Right atrium auricular region (tissue), 2 donors: ENCODE results near the gene PLD4. TPM values are rescaled to one million over a fixed set of nuclear protein-coding genes. Genes with fewer than 3 reads are reported as not detected.
"Not testable (repeated sequence)": the region's sequence is repeated elsewhere in the genome, so short reads cannot be mapped to it uniquely, and the experiment has no call there.

Source experiments
- DNase-seq: peaks from one replicate; pipeline ENCODE4 v3.0.0-alpha.2; 2019; ENCODE audit warnings: low spot score
- H3K27ac ChIP-seq, 2 donors: fragments of 200-600 bp; sonication (generic); 1 replicate in 1 of 2; 2 replicates in 1 of 2; pipeline ENCODE4 v1.5.1; 2016 to 2019
- H3K27me3 ChIP-seq, 2 donors: fragments of 200-600 bp; sonication (generic); one replicate each; pipeline versions ENCODE4 v1.5.1 to v1.6.0; 2017 to 2019
- H3K36me3 ChIP-seq: fragments of 200-600 bp; sonication (generic); one replicate; pipeline ENCODE4 v1.5.1; 2016
- H3K4me1 ChIP-seq, 2 donors: fragments of 200-600 bp; sonication (generic); one replicate each; pipeline versions ENCODE4 v1.5.1 to v1.6.0; 2017 to 2019
- H3K4me3 ChIP-seq, 2 donors: fragments of 200-600 bp; sonication (generic); 1 replicate in 1 of 2; 2 replicates in 1 of 2; pipeline ENCODE4 v1.5.1; 2017 to 2019; ENCODE audit warnings: mild to moderate bottlenecking in 1 of 2, moderate library complexity in 1 of 2
- H3K9me3 ChIP-seq, 2 donors: fragments of 200-600 bp; sonication (generic); one replicate each; pipeline ENCODE4 v1.5.1; 2019
- total RNA-seq, 2 donors: library from RNA; depleted of rRNA; stranded (reverse); fragments of >200 nt; gene quantifications; one replicate each; pipeline ENCODE4 v1.1.0, GENCODE V29; 2016
- TF ChIP-seq, protein P1 (sequence below), 2 donors: fragments of 200-600 bp; sonication (generic); IDR thresholded peaks; one replicate each; pipeline ENCODE4 v1.5.1; 2019; ENCODE audit warnings: antibody characterized with exemption in 2 of 2

PLD4 gene
- total RNA-seq, 2 donors from 2014 or later = 0.08 TPM; not detected in 1

DNA sequence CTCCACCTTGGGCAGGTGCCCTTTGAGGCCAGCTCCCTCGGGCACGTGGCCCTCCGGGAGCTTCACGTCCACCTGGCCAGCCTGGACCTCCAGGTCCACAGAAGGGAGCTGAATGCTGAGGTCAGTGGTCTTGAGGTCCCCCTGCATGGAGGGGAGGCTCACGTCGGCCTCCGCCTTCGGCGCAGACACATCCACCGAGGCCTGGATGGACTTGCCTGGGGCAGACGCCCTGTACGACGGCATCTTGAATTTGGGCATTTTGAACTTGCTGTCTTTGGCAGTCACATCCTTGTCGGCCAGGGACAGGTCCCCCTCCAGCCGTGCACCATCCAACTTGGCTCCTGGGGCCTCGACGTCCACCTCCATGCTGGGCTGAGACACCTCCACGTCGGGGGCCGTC is 20.6 kb downstream of the PLD4 start:
- not testable (repeated sequence) for DNase-seq, H3K9me3 ChIP-seq, H3K27me3 ChIP-seq, H3K36me3 ChIP-seq, H3K27ac ChIP-seq, H3K4me3 ChIP-seq, H3K4me1 ChIP-seq

DNA sequence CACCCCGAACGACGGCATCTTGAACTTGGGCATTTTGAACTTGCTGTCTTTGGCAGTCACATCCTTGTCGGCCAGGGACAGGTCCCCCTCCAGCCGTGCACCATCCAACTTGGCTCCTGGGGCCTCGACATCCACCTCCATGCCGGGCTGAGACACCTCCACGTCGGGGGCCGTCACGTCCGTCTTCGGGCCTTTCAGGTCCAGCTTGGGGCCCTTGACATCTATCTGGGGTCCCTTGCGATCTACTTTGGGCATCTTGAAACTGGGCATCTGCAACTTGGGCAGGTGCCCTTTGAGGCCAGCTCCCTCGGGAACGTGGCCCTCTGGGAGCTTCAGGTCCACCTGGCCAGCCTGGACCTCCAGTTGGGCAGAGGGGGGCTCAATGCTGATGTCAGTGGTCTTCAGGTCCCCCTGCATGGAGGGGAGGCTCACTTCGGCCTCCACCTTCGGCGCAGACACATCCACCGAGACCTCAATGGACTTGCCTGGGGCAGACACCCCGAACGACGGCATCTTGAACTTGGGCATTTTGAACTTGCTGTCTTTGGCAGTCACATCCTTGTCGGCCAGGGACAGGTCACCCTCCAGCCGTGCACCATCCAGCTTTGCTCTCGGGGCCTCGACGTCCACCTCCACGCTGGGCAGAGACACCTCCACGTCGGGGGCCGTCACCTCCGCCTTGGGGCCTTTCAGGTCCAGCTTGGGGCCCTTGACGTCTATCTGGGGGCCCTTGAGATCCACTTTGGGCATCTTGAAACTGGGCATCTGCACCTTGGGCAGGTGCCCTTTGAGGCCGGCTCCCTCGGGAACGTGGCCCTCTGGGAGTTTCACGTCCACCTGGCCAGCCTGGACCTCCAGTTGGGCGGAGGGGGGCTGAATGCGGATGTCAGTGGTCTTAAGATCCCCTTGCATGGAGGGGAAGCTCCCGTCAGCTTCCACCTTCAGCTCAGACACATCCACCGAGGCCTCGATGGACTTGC is 21.6 kb downstream of the PLD4 start:
- H3K4me3 ChIP-seq, H3K4me1 ChIP-seq, DNase-seq, H3K36me3 ChIP-seq, H3K9me3 ChIP-seq, H3K27ac ChIP-seq, H3K27me3 ChIP-seq: not testable (repeated sequence)

DNA sequence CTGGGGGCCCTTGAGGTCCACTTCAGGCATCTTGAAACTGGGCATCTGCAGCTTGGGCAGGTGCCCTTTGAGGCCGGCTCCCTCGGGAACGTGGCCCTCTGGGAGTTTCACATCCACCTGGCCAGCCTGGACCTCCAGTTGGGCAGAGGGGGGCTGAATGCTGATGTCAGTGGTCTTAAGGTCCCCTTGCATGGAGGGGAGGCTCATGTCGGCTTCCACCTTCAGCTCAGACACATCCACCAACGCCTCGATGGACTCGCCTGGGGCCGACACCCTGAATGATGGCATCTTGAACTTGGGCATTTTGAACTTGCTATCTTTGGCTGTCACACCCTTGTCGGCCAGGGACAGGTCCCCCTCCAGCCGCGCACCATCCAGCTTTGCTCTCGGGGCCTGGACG is 22.5 kb downstream of the PLD4 start:
- not testable (repeated sequence) for H3K4me1 ChIP-seq, H3K36me3 ChIP-seq, H3K4me3 ChIP-seq, DNase-seq, H3K27ac ChIP-seq, H3K9me3 ChIP-seq, H3K27me3 ChIP-seq

DNA sequence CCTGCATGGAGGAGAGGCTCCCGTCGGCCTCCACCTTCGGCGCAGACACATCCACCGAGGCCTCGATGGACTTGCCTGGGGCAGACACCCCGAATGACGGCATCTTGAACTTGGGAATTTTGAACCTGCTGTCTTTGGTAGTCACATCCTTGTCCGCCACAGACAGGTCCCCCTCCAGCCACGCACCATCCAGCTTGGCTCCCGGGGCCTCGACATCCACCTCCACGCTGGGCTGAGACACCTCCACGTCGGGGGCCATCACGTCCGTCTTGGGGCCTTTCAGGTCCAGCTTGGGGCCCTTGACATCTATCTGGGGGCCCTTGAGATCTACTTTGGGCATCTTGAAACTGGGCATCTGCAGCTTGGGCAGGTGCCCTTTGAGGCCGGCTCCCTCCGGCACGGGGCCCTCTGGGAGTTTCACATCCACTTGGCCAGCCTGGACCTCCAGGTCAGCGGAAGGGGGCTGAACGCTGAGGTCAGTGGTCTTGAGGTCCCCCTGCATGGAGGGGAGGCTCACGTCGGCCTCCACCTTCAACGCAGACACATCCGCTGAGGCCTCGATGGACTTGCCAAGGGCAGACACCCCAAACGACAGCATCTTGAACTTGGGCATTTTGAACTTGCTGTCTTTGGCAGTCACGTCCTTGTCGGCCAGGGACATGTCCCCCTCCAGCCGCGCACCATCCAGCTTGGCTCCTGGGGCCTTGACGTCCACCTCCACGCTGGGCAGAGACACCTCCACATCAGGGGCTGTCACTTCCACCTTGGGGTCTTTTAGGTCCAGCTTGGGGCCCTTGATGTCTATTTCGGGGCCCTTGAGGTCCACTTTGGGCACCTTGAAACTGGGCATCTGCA is 23.4 kb downstream of the PLD4 start:
- not testable (repeated sequence) for H3K27ac ChIP-seq, H3K4me3 ChIP-seq, H3K36me3 ChIP-seq, H3K9me3 ChIP-seq, H3K4me1 ChIP-seq, H3K27me3 ChIP-seq, DNase-seq

DNA sequence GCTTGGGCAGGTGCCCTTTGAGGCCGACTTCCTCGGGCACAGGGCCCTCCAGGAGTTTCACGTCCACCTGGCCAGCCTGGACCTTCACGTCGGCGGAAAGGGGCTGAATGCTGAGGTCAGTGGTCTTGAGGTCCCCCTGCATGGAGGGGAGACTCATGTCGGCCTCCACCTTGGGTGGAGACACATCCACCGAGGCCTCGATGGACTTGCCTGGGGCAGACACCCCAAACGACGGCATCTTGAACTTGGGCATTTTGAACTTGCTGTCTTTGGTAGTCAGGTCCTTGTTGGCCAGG is 24.0 kb downstream of the PLD4 start:
- no peak for DNase-seq
- H3K27me3 ChIP-seq = no peaks in the 10 kb centered on the region
- TF ChIP-seq, protein P1, sequence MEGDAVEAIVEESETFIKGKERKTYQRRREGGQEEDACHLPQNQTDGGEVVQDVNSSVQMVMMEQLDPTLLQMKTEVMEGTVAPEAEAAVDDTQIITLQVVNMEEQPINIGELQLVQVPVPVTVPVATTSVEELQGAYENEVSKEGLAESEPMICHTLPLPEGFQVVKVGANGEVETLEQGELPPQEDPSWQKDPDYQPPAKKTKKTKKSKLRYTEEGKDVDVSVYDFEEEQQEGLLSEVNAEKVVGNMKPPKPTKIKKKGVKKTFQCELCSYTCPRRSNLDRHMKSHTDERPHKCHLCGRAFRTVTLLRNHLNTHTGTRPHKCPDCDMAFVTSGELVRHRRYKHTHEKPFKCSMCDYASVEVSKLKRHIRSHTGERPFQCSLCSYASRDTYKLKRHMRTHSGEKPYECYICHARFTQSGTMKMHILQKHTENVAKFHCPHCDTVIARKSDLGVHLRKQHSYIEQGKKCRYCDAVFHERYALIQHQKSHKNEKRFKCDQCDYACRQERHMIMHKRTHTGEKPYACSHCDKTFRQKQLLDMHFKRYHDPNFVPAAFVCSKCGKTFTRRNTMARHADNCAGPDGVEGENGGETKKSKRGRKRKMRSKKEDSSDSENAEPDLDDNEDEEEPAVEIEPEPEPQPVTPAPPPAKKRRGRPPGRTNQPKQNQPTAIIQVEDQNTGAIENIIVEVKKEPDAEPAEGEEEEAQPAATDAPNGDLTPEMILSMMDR (IDR thresholded peaks at IDR 0.05) = no peak
- no peaks in the 10 kb centered on the region for H3K36me3 ChIP-seq
- H3K27ac ChIP-seq = no peak overlapping the region
- no peaks in the 10 kb centered on the region for H3K4me1 ChIP-seq
- H3K4me3 ChIP-seq = no peak overlapping the region
- no peaks in the 10 kb centered on the region for H3K9me3 ChIP-seq

DNA sequence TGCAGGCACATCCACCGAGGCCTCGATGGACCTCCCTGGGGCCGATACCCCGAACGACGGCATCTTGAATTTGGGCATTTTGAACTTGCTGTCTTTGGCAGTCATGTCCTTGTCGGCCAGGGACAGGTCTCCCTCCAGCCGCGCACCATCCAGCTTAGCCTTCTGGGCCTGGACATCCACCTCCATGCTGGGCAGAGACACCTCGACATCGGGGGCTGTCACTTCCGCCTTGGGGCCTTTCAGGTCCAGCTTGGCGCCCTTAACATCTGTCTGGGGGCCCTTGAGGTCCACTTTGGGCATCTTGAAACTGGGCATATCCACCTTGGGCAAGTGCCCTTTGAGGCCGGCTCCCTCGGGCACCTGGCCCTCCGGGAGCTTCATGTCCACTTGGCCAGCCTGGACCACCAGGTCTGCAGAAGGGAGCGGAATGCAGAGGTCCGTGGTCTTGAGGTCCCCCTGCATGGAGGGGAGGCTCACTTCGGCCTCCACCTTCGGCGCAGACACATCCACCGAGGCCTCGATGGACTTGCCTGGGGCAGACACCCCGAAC is 24.8 kb downstream of the PLD4 start:
- H3K4me3 ChIP-seq, H3K9me3 ChIP-seq, H3K27me3 ChIP-seq, H3K27ac ChIP-seq, DNase-seq, H3K4me1 ChIP-seq, H3K36me3 ChIP-seq: not testable (repeated sequence)

DNA sequence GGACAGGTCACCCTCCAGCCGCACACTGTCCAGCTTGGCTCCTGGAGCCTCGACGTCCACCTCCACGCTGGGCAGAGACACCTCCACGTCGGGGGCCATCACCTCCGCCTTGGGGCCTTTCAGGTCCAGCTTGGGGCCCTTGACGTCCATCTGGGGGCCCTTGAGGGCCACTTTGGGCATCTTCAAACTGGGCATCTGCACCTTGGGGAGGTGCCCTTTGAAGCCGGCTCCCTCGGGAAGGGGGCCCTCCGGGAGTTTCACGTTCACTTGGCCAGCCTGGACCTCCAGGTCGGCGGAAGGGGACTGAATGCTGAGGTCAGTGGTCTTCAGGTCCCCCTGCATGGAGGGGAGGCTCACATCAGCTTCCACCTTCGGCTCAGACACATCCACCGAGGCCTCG is 25.3 kb downstream of the PLD4 start:
- Histone ChIP-seq H3K4me1 (no peaks in the 10 kb centered on the region), H3K9me3 (no peaks in the 10 kb centered on the region), H3K36me3 (no peaks in the 10 kb centered on the region), H3K27ac (no peak overlapping the region), H3K27me3 (no peaks in the 10 kb centered on the region), H3K4me3 (no peak overlapping the region)
- TF ChIP-seq, protein P1 (IDR thresholded peaks at IDR 0.05) = no peak
- DNase-seq = no peak

DNA sequence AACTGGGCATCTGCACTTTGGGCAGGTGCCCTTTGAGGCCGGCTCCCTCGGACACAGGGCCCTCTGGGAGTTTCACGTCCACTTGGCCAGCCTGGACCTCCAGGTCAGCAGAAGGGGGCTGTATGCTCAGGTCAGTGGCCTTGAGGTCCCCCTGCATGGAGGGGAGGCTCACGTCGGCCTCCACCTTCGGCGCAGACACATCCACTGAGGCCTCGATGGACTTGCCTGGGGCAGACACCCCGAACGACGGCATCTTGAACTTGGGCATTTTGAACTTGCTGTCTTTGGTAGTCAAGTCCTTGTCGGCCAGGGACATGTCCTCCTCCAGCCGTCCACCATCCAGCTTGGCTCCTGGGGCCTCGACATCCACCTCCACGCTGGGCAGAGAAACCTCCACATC is 26.0 kb downstream of the PLD4 start:
- not testable (repeated sequence) for H3K9me3 ChIP-seq, H3K27ac ChIP-seq, H3K27me3 ChIP-seq, DNase-seq, H3K4me3 ChIP-seq, H3K4me1 ChIP-seq, H3K36me3 ChIP-seq

DNA sequence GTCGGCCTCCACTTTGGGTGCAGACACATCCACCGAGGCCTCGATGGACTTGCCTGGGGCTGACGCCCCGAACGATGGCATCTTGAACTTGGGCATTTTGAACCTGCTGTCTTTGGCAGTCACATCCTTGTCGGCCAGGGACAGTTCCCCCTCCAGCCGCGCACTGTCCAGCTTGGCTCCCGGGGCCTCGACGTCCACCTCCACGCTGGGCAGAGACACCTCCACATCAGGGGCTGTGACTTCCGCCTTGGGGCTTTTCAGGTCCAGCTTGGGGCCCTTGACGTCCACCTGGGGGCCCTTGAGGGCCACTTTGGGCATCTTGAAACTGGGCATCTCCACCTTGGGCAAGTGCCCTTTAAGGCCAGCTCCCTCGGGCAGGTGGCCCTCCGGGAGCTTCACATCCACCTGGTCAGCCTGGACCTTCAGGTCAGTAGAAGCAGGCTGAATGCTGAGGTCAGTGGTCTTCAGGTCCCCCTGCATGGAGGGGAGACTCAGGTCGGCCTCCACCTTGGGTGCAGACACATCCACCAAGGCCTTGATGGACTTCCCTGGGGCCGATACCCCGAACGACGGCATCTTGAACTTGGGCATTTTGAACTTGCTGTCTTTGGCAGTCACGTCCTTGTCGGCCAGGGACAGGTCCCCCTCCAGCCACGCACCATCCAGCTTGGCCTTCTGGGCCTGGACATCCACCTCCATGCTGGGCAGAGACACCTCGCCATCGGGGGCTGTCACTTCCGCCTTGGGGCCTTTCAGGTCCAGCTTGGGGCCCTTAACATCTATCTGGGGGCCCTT is 27.4 kb downstream of the PLD4 start:
- not testable (repeated sequence) for H3K4me1 ChIP-seq, H3K27me3 ChIP-seq, H3K4me3 ChIP-seq, DNase-seq, H3K9me3 ChIP-seq, H3K36me3 ChIP-seq, H3K27ac ChIP-seq
